ENCODE results near the gene TMEM217.

Gene TMEM217

DNA sequence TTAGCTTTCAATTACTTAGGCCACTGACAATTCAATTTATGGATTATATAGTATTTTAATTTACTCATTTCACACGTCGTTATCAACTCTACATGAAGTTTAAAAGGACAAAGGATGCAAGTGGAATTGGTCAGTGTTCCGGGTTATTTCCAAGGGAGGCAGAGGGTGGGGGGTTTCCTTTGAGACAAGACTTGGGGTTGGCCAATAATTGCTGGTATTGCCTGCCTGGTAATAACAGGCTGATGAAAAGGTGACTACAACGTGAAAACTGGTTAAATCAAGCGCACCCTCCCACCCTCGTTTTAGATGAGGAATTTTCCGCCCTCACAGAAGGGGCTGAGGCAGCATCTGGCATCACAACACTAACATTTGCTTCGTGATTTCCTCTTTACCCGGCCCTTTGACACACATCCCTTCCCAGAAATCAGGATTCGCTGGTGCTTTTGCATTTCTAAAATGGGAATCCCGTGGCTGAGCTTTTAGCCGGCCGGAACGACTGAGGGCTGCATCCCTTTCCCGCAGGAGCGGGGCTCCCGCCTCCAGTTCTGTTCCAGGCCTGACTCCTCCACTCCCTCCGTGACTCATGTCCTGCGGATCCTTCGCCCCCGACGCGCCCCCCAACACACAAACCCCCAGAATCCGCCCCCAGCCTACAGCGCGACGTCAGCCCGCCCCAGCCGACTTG, 89.0 kb downstream of the TMEM217 start:
- peak; percentile 50 for DNase-seq (ENCODE audit: low spot score)

DNA sequence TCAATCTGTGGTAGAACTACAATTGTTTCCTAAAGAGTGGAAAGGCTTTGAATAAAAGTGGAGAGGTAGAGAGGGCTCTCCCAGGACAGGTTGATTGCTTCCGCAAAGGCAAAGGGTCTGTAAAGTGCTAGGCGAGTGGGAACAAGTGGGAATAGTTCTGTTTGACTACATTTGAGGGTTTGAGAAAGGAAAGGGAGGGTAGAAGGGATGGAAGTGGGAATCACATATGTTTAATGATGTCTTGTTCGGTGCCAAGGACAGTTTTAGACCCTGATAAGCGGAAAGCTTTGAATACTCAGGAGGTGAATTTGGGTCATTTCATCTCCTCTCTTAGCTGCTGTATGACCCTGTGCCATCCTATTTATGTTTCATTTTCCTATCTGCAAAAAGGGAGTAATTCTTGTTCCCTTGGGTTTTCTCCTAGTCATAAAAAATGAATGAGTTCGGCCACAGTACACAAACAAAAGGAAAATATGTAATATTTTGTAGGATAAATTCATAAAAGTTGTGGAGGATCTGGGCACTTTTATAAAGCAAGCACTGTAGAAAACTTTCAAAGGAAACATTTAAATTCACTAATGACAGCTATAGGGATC, 89.7 kb downstream of the TMEM217 start:
- no peak for DNase-seq (ENCODE audit: low spot score)

DNA sequence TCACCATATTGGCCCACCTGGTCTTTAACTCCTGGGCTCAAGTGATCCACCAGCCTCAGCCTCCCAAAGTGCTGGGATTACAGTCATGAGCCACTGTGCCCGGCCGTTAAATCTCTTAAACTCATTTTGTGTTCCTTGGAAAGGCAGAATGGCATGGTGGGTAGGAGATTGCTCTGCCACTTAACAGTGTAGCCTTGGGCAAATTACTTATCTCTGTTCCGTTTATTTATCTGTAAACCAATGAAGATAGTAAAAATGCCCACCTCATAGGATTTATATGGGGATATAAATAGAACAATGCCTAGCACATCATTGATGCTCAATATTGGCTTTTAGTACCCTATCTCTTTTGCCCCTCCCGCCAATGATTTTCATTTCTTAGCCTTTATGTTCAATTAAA, 95.2 kb downstream of the TMEM217 start:
- no peak for DNase-seq (ENCODE audit: low spot score)
